Ishikawa (cell line): ENCODE measurements around the gene ADAM10.

Source experiments
- CEBPB ChIP-seq: IDR thresholded peaks from 2 replicates; pipeline ENCODE4 v1.6.1; 2012
- CREB1 ChIP-seq: IDR thresholded peaks from 2 replicates; pipeline ENCODE4 v1.6.1; 2012; ENCODE audit warnings: low read depth
- EGR1 ChIP-seq: IDR thresholded peaks from 2 replicates; pipeline ENCODE4 v1.6.1; 2012
- EP300 ChIP-seq: IDR thresholded peaks from 2 replicates; pipeline ENCODE4 v1.6.1; 2012; ENCODE audit warnings: borderline replicate concordance
- FOXM1 ChIP-seq: IDR thresholded peaks from 2 replicates; pipeline ENCODE4 v1.6.1; 2012; ENCODE audit warnings: low read depth, borderline replicate concordance
- NFIC ChIP-seq: IDR thresholded peaks from 2 replicates; pipeline ENCODE4 v1.6.1; 2012
- RAD21 ChIP-seq: IDR thresholded peaks from 2 replicates; pipeline ENCODE4 v1.6.1; 2012; ENCODE audit warnings: low read depth
- TAF1 ChIP-seq: IDR thresholded peaks from 2 replicates; pipeline ENCODE4 v1.6.1; 2012; ENCODE audit warnings: low read depth, mild to moderate bottlenecking
- TCF12 ChIP-seq: IDR thresholded peaks from 2 replicates; pipeline ENCODE4 v1.6.1; 2012; ENCODE audit warnings: low read depth
- TEAD4 ChIP-seq: IDR thresholded peaks from 2 replicates; pipeline ENCODE4 v1.6.1; 2012
- YY1 ChIP-seq: IDR thresholded peaks from 2 replicates; pipeline ENCODE4 v1.6.1; 2012; ENCODE audit warnings: low read depth
- ZBTB7A ChIP-seq: IDR thresholded peaks from 2 replicates; pipeline ENCODE4 v1.6.1; 2012; ENCODE audit warnings: low read depth
- TF ChIP-seq, protein P1 (sequence below): IDR thresholded peaks from 2 replicates; pipeline ENCODE4 v1.6.1; 2012; ENCODE audit warnings: low read depth, mild to moderate bottlenecking
- TF ChIP-seq, protein P2 (sequence below): IDR thresholded peaks from 2 replicates; pipeline ENCODE4 v1.6.1; 2012
- TF ChIP-seq, protein P3 (sequence below): IDR thresholded peaks from 2 replicates; pipeline ENCODE4 v1.6.1; 2012

The ADAM10 gene

DNA sequence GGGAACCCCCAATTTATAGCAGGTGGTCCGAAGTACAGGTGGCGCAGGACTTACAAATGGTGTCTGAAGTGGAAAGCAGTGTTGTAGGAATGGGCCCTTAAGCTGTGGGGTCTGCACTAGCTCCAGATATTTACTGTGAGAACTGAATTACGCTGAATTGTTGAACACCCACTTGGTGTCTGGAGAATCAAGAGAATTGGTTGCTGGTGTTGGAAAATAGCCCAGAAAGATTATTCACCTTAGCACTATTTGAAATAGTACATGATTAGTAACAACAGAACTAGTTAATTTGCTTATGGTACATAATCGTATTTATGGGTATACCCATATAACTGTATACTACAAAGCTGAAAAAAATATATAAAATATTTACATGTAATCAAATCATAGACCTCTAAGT lies 64.8 kb downstream of the ADAM10 start:
- TF ChIP-seq CREB1 (no peak), ZBTB7A (no peak), RAD21 (no peak), NFIC (no peak), EP300 (no peak), TCF12 (no peak), TEAD4 (no peak), TAF1 (no peak), YY1 (no peak)
- TF ChIP-seq, protein P1, sequence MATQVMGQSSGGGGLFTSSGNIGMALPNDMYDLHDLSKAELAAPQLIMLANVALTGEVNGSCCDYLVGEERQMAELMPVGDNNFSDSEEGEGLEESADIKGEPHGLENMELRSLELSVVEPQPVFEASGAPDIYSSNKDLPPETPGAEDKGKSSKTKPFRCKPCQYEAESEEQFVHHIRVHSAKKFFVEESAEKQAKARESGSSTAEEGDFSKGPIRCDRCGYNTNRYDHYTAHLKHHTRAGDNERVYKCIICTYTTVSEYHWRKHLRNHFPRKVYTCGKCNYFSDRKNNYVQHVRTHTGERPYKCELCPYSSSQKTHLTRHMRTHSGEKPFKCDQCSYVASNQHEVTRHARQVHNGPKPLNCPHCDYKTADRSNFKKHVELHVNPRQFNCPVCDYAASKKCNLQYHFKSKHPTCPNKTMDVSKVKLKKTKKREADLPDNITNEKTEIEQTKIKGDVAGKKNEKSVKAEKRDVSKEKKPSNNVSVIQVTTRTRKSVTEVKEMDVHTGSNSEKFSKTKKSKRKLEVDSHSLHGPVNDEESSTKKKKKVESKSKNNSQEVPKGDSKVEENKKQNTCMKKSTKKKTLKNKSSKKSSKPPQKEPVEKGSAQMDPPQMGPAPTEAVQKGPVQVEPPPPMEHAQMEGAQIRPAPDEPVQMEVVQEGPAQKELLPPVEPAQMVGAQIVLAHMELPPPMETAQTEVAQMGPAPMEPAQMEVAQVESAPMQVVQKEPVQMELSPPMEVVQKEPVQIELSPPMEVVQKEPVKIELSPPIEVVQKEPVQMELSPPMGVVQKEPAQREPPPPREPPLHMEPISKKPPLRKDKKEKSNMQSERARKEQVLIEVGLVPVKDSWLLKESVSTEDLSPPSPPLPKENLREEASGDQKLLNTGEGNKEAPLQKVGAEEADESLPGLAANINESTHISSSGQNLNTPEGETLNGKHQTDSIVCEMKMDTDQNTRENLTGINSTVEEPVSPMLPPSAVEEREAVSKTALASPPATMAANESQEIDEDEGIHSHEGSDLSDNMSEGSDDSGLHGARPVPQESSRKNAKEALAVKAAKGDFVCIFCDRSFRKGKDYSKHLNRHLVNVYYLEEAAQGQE: no peak

DNA sequence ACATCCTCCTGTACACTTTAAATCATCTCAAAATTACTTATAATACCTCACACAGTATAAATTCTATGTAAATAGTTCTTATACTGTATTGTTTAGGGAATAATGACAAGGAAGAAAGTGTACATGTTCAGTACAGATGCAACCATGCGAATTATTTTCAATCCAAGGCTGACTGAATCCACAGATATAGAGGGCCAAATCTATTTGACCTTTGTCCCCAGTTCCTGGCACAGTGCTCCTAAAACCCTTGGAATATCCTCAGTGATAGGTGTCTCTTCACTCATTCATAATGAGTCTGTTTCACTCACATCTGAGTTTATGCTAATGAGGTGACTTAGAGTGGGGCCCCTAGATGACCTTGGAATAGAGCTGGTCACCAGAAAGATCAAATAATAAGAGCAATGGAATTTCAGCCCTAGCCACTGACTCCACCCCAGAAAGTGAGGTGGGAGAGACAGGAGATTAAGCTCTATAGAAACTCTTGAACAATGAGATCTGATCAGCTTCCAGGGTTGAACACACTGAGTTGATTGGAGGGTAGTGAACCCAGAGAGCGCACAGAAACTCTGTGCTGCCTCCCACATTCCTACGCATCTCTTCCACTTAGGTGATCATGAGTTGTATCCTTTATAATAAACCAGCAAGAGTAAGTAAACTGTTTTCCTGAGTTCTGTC lies 65.3 kb downstream of the ADAM10 start:
- TF ChIP-seq CREB1: no peak
- TF ChIP-seq RAD21: no peak
- TF ChIP-seq, protein P2, sequence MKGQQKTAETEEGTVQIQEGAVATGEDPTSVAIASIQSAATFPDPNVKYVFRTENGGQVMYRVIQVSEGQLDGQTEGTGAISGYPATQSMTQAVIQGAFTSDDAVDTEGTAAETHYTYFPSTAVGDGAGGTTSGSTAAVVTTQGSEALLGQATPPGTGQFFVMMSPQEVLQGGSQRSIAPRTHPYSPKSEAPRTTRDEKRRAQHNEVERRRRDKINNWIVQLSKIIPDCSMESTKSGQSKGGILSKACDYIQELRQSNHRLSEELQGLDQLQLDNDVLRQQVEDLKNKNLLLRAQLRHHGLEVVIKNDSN: no peak
- no peak for TF ChIP-seq CEBPB
- TF ChIP-seq EGR1: no peak
- no peak for TF ChIP-seq YY1
- TF ChIP-seq TAF1: no peak

DNA sequence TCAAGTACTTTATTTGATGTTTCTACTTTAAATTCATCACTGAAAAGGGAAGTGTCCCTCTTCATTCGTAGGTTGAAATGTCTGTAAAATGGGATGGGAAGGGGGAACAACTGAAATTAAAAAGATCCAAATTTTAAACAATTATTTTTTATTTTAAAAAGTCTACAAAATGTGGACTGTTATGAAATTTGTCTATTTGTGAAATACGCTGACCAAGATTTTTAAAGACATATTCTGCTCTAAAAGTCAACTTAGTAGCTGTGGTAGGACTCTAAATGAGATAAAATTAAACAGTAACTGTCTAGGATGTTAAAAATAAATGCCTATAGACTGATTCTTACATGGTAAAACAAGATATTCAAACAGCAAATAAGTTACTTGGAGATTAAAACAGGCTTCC lies 67.3 kb downstream of the ADAM10 start:
- TF ChIP-seq, protein P2: no peak
- TF ChIP-seq YY1: no peak
- TF ChIP-seq EP300: no peak
- TF ChIP-seq, protein P3, sequence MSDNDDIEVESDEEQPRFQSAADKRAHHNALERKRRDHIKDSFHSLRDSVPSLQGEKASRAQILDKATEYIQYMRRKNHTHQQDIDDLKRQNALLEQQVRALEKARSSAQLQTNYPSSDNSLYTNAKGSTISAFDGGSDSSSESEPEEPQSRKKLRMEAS: no peak

DNA sequence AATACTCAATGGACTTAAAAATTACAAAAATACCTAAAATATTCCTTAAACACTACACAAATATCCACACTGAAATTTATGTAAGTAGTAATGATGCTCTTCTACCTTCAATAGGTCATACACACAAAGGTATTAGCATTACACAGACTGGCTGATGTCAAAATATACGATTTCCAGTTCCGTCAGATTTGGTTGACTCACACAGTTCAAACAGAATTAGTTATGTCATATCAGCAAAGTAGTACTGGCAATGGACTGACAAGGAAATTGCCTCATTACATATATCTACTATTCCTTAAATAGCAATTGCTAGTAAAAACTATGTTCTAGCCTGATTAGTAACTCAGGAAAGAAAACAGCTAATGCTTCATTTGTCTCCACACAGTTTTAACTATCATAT lies 70.8 kb downstream of the ADAM10 start:
- TF ChIP-seq CEBPB: no peak

DNA sequence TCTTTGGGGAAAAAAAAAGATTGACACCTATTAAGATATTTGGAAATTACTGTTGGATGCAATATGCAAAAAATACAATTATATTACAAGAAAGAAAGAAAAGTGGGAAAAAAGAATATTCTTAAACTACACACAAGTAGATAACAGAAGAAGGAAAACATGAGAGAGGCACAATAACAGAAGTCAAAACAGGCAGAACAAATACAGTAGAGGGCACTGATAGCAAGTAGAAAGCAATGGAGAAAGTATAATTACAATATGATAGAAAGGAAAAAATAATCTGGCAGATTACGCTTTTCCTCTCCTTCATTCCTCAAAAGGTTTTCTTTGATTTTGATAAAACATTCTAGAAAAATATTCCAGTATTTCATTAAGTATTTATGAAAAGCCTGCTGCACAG lies 72.1 kb downstream of the ADAM10 start:
- no peak for TF ChIP-seq ZBTB7A
- TF ChIP-seq EGR1: no peak
- no peak for TF ChIP-seq NFIC
- TF ChIP-seq TAF1: no peak
- TF ChIP-seq, protein P1: no peak
- TF ChIP-seq EP300: no peak
- TF ChIP-seq CEBPB: no peak
- TF ChIP-seq YY1: no peak
- no peak for TF ChIP-seq RAD21
- TF ChIP-seq, protein P2: no peak
- no peak for TF ChIP-seq TEAD4
- no peak for TF ChIP-seq FOXM1
- TF ChIP-seq CREB1: no peak
- no peak for TF ChIP-seq TCF12
- TF ChIP-seq, protein P3: no peak

DNA sequence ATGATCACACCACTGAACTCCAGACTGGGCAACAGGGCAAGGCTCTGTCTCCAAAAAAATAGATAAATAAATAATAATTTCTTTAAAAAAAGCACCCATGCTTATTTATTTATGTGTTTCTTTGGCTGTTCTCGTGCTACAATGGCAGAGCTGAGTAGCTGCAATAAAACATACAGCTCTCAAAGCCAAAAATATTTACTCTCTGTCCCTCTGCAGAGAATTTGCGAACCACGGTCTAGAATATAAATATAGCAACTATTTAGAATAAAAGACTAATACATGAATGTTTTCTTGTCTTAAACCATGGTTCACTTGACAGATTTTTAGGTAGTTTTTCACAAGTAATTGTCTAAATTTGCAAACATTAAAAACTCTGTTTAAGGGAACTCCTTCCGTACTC lies 72.7 kb downstream of the ADAM10 start:
- TF ChIP-seq EP300: no peak
- no peak for TF ChIP-seq TAF1
- TF ChIP-seq, protein P1: no peak
- no peak for TF ChIP-seq TCF12
- no peak for TF ChIP-seq FOXM1
- TF ChIP-seq NFIC: no peak
- TF ChIP-seq YY1: no peak
- TF ChIP-seq, protein P3: no peak
- TF ChIP-seq, protein P2: no peak
- no peak for TF ChIP-seq EGR1
- no peak for TF ChIP-seq RAD21
- no peak for TF ChIP-seq CREB1
- TF ChIP-seq CEBPB: no peak
- no peak for TF ChIP-seq TEAD4
- no peak for TF ChIP-seq ZBTB7A
